Fibroblast of gingiva (primary cell): ENCODE measurements around the gene TPST2.
A peak's percentile ranks its signal among the peaks of the same experiment; 100 is the strongest.

ENCODE experiments used
- DNase-seq: peaks from one replicate; pipeline ENCODE4 v3.0.0-alpha.2; 2011; ENCODE audit warnings: low read depth

TPST2 gene

DNA sequence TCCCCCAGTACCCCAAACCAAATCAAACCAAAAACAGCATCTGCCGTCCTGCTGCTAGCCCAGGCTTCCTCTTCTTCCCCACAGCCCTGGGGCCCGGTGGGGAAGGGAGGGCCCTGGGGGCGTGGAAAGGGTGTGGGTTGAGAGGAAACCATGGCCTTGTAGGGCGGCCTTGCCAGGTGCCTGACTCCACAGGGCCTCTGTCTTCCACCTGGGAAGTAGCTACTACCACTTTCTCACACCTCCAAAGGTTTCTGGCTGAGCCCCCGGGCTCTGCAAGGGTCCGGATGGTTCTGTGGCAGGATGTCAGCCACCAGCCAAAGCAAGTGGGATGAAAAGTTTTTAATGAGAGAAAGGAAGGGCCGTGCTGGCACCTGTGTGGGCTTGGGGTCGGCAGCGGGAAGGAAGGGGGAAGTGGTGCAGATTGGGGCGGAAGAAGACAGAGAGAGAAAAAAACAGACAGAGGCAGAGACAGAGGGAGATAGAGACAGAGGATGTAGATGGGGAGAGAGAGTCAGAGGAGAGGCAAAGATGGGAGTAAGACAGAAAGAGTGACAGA, 10.5 kb downstream of the TPST2 start:
- no peak for DNase-seq

DNA sequence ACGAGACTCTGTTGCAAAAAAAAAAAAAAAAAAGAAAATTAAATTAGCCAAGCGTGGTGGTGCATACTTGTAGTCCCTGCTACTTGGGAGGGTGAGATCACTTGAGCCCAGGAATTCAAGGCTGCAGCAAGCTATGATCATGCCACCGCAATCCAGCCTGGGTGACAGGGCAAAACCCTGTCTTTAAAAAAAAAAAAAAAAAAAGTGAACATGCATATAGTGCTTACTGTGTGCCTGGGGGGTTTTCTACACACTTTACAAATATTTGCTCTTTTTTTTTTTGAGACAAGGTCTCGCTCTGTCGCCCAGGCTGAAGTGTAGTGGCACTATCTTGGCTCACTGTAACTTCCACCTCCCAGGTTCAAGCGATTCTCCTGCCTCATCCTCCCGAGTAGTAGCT, 12.9 kb downstream of the TPST2 start:
- no peak for DNase-seq

DNA sequence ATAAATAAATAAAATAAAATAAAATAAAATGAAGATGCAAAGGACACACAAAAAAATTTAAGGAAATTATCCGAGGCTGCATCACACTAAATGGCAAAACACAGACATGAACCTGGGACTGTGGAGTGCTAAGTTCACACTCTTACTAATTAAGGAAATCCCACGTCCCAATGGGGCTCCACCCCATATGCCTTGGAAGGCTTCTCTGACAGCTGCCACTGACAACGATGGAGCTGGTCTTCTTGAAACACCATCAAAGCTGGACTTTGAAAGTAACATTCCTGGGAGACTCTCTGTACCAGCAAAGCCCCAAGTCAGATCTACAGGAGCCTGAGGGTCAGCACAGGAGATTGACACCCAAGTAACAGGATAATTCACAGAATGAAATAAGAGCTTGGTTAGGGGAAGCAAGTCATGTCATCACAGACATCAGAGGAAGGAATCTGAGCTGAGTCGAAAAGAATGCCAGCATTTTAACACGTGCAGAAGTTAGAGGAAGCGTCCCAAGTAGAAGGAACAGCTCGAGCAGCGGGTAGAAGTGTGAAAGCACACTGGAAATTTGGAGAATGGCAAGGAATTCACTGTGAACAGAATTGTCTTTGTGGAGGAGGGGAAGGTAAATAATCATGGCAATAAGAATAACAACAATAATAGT, 13.8 kb downstream of the TPST2 start:
- DNase-seq = no peak

DNA sequence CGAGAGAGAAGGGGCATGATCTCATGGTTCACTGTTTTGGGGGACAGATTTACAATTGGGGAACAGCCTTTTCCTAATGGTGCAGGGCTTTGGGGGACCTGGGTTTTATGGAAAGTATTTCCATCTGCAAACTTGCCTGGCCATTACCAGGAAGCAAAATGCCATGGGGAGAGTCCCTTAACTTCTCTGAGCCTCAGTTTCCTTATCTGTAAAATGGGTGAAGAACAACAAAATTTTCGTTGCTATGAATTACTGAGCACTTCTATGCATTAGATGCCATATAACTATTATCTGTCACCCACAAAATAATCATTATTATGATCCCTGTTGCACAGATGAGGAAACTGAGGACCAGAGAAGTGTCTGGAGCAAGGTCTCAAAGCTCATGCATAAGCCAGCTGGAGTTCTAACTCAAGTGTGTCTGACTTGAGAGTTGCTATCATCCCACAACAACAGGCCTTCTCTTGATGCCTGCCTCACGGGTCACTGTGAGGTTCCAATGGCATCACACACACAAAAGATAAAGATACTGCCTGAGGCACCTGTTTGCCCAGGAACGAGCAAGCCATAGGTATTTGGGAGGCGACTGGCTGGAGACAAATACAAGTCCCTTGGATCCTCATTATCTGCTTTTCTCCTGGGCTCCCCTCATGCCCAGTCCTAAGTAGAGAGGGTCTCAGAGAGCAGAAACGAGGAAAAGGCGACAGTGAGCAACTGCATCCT, 15.8 kb downstream of the TPST2 start:
- no peak for DNase-seq

DNA sequence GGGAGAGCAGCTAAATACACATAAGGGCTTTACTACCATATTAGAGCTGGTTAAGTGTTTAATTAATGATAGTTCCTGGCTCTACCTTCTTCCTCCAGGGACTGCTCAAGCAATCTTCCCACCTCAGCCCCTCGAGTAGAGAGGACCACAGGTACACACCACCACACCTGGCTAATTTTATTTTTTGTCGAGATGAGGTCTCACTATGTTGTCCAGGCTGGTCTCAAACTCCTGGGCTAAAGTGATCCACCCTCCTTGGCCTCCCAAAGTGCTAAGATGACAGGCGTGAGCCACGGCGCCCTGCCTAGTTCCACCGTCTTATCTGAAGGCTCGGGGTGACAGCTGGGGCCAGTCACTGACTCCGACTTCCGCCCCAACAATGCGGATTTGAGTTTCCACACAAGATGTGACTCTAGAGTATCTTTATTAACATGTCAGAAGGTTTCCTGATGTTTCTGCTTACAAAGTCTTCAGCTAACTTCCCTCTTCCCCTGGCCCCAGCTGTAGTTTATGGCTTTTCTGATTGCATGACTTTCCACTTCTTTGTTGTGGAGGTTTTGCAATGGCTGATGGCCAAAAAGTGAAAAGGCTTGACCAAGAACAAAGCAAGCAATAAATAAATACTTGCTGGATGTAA, 16.8 kb downstream of the TPST2 start:
- DNase-seq = no peak

DNA sequence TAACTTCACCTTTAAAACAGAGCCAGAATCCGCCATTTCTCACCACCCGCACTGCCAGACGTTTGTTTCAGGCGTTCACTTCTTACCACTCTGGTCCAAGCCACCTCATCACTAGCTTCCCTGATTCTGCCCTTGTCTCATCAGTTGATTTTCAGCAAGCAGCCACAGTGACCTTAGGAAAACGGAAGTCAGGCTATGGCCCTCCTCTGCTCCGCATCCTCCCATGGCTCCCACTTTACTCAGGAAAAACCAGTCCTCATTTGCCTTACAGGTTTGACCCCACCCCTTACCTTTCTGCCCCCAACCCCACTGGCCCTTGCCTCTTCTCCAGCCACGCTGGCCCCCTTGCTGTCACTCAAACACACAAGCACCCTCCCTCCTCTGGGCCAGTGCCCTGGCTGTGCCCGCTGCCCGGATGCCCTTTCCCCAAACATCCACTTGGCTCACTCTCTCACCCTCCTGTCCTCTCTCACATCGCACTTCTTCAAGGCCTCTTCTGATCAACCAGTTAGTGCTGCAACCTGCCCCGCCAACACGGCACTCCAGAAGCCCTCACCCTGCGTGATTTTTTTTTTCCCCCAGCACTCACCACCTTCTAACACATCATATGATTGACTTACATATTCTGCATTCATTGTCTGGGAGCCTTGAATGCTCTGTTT, 18.9 kb downstream of the TPST2 start:
- DNase-seq = no peak

DNA sequence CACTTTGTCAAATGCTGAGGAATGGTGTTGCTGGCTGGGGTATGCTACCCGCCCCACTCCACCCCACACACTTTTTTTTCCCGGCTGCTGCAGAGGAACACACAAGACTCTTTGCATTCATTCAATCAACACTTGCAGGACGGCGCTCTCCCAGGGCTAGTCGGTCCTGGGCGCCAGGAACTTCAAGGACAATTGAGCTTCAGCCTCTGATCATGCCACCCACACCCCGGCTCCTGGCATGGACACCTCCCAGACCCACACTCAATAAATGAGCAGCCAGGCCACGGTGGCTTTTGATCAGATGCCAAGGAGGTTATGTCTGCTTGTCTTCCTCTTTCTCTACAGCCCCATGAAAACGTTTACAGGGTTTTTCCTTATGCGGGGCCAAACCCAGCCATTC, 19.8 kb downstream of the TPST2 start:
- no peak for DNase-seq

DNA sequence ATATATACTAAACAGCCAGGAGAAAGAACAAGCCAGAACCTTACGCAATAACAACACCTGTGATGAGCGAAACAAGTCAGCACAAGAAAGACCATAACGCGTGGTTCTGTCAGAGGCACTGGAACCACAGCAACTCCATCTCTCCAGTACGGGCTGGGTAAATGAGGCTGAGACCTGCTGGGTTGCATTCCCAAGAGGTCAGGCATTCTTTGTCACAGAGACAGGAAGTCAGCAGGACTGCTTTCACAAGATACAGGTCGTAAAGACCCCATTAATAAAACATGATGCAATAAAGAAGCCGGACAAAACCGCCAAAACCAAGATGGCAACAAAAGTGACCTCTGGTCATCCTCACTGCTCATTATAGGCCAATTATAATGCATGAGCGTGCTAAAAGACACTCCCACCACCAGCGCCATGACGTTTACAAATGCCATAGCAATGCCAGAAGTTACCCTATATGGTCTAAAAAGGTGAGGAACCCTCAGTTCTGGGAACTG, 21.7 kb downstream of the TPST2 start:
- DNase-seq = no peak

DNA sequence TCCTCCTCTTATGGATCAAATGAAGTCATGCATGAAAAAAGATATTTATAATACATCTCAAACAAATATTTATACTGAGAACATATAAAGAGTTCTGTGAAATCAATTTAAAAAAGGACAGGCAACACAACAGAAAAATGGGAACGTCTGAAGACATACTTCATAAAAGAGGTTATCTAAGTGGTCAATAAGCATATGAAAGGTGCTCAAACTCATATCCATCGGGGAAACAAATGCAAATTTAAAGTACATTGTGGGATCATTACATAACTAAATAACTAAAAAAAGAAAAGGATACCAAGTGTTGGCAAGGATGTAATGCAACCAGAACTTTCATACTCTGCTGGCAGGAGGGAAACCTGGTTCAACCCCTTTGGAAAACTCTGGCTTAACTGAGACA, 22.3 kb downstream of the TPST2 start:
- no peak for DNase-seq

DNA sequence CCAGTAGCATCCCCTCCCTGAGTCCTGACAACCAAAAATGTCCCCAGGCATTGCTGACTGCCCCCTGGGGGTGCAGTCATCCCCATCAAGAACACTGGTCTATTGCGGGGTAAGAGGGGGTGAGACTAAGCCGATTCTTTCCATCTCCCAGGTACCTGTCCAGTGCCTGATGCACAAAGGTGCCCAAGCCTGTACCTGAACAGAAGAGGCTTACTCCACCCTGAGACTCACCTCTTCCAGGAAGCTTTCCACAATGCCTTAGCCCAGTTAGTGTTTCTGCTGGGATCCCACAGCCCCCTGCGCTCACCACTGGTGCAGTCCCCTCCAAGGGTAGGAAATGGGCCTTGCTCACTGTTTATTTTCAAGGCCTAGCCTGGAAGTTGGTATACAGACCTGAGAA, 22.9 kb downstream of the TPST2 start:
- no peak for DNase-seq

DNA sequence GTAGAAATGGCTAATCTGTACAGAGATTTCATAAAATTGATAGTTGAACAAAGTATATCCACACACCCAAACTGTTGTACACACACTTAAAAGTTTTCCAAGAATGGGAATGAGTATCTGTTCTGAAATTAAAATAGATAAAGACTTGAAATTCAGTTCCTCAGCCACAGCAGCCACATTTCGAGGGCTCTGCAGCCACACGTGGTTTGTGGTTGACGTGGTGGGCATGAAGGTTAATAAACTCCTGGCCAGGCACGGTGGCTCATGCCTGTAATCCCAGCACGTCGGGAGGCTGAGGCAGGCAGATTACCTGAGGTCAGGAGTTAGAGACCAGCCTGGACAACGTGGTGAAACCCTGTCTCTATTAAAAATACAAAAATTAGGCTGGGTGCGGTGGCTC, 24.0 kb downstream of the TPST2 start:
- no peak for DNase-seq

DNA sequence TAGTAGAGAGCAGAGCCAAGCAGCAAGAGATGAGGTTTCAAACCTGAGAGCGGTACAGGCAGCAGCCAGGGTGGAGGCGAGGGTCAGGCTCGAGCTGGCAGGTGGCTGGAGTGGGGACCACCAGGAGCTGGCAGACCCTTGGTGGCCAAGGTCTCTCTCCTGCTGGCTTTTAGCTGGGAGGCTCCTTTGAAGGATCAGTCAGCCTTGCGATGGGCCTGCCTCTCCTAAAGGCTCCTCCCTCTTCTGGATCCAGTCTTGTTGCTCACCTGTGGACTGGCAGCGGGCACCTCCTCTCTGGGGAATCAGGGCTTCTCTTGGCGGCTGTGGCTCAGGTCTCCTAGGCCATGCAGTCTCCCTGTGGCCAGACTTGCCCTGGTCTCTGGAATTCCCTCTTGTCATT, 24.8 kb downstream of the TPST2 start:
- DNase-seq = no peak

DNA sequence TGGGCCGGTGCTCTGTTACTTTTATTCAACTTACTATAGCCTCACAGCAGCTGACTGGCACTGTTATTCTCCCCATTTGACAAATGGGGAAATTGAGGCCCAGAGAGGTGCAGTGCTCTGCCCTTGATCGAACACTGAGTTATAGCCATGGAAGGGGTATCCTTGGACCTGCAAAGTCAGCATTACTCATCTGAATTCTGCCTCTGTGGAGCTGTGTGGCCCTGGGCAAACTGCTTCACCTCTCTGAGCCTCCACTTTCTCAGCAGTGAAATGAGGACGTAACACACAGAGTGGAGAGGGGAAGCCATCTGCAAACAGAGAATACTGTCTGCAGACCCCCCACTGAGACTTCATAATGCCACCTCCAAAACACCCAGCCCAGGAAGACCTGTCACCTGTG, 25.3 kb downstream of the TPST2 start:
- no peak for DNase-seq

DNA sequence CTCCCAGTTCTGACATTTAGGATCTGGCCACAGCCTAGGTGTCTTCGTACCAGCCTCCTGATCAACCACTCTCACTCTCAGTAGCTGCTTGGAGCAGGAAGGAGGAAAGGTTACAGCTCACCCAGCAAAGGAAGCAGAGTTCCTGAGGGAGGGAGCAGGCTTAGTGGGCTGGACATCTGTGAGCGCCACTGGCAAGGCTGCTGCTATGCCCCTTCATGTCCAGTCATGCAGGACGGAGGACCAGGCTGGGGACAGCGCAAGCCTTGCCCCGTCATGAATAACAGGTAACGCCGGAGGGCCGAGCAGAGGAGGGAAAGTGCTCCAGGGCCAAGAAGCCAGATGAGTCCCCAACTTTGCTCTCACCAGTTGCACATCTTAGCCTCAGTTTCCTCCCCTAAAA, 25.8 kb downstream of the TPST2 start:
- no peak for DNase-seq

DNA sequence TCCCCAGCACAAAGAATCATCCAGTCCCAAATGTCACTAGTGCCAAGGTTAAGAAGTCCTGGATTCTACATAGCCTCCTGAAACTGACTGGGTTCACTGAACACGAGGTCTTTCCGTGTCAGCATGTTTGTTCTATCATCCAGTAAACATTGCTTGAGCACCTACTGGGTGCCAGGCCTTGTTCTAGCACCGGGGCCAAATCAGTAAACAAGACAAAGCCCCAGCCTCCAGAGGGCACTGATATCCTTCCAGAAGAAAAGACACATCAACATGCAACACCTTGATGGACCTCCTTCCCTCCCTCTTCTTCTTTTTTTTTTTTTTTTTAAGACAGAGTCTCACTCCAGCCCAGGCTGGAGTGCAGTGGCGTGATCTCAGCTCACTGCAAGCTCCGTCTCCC, 26.9 kb downstream of the TPST2 start:
- DNase-seq = no peak

DNA sequence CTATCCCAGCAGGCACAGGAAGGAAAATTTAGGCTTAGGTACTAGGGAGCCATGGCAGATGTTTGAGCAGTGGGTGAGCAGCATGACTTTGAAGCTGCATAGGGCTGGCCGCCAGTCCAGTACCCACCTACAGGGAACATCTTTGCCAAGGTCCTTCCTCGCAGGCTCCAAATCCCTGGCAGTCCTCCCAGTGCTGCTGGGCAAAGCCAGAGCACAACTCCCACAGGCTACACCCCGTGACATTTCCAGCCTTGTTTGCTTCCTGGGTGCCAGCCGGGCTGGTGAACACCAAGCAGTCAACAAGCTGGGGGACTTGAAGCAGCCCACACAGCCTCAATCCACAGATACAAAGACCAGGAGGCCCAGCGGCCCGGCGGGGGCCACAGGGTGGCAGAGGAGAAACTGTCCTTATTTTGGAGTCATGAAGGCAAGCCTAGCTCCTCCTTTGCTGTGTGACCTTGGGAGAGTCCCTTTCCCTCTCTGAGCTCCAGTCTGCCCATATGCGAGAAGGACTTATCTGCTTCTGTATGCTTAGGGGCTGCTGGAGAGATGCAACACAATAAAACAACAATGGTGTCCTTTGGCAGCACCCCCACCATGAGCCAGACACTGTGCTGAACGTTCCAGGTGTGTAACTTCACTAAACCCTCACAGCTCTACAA, 28.0 kb downstream of the TPST2 start:
- no peak for DNase-seq

DNA sequence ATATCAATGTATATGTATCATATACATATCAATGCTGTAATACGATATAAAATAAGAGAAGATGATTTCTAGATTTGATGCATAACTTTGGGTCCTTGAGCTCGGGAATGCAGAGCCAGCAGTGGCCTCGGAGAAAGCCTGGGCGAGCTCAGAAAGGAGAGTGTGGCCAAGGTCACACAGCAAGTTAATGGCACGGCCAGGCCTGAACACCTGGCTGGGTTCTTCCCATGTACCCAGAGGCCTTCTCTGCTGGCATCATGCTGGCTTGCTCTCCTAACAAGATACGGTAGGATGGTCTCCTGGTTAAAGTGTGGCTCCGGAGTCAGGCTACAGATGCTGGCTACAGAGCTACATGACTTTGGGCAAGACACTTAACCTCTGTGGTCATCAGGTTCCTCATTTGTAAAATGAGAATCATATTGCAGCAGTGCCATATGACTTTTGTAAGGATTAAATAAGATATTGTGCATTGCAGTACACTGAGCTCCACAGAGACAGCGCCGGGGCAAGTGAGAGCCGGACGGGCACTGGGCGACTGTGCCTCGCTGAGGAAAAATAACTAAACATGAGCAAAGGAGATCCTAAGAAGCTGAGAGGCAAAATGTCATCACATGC, 29.9 kb downstream of the TPST2 start:
- DNase-seq = no peak

DNA sequence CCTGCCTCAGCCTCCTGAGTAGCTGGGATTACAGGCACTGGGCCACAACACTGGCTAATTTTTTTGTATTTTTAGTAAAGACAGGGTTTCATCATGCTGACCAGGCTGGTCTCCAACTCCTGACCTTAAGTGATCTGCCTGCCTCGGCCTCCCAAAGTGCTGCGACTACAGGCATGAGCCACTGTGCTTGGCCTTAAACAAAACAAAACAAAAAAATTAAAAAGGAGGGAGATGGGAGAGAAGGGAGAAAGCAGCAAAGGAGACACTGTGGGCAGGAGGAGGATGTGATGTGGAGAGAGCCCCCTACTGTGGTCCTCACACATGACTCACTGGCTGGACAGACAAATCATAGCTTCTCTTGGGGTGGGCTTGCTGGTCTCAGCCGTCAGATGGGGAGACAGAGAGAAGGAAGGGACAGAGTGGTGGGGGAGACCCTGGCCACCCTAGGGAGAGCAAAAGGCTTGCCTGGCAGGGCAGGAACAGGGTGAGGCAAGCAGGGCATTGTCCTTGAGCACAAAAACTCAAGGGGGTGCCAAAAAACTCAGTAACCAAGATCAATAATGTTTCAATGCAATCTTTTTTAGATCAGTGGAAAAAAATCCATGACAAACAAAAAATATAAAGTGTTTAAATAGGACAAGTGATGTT, 31.6 kb downstream of the TPST2 start:
- DNase-seq = peak; percentile 45

DNA sequence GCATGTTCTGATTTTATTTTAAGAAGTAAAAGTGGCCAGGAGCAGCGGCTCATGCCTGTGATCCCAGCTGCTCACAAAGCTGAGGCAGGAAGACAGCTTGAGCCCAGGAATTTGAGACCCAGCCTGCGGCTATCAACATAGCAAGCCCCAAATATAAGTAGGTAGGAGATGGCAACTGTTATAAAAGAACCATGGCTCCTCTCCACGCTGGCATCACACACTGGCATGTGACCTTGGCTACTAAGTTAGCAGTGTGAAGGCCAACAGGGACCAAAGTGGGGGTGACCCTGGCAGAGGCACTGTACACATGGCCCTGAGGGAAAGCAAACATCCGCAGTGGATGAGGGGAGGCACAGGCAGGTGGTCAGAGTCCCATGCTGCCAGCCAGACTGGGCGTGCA, 33.0 kb downstream of the TPST2 start:
- DNase-seq = no peak

DNA sequence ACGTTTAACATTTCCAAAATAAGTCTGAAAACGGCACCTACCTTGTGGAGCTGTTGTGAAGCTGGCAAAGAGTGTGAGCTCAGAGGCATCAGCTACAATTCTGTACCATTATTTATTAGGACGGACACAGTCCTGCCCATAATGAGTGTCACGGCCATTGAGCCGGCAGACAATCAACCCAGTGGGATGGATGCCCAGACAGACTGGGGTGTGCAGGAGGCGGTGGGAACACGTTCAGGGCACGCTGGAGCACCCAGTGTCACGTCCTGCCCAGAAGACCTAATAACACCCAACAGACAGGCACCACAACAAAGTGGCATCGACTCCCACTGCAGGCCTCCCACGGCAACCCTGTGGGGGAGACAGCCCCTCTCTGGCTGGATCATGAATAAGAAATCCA, 34.5 kb downstream of the TPST2 start:
- no peak for DNase-seq

DNA sequence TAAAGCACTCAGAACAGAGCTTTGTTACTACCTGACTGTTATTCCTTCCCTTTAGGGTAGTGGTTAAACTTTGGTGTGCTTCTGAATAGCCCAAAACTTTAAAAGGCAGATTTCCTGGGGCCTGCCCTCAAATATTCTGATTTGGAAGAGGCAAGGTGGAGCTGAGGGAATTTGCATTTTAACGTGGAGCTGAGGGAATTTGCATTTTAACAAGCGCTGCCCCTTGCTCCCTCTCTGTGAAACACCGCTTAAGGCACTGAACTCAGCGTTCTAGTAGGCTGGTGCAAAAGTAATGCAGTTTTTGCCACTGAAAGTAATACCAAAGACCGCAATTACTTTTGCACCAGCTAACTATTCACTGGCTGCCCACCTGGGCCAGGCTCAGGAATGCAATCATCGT, 35.0 kb downstream of the TPST2 start:
- DNase-seq = no peak
